ENCODE results near the gene SP4. TPM values are rescaled to one million over a fixed set of nuclear protein-coding genes. Genes with fewer than 3 reads are reported as not detected.

The SP4 gene
- total RNA-seq, 5 donors from 2014 or later (not counting 1 experiment from before 2014, with no cell fraction given): 29.8 to 48.2 (median 35.4) TPM

DNA sequence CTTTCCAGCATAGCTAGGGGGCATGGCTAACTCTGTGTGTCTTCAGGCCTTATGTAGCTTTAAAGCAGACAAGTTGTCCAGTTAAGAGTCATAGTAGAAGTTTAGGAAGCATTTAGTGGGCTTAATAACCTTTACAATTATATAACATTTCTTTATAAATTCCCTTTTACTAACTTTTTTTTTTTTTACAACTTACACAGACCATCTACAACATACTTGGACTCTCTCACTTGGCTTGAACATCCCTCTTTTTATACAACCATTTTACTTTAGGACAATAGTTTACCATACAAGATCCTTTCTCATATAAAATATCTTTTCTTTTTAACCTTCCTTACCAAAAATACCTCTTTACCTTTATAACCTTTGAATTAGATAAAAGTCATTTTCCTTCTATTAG, 26.3 kb downstream of the SP4 start:
- ATAC-seq (replicated peaks in 1 of 4): no peak
- POLR2A ChIA-PET: interaction anchor here in 1 of 2 donors (0.7 kb wide), 1 partner anchor 28 kb away, joined by 4 read pairs; no protein-coding TSS in a partner anchor

DNA sequence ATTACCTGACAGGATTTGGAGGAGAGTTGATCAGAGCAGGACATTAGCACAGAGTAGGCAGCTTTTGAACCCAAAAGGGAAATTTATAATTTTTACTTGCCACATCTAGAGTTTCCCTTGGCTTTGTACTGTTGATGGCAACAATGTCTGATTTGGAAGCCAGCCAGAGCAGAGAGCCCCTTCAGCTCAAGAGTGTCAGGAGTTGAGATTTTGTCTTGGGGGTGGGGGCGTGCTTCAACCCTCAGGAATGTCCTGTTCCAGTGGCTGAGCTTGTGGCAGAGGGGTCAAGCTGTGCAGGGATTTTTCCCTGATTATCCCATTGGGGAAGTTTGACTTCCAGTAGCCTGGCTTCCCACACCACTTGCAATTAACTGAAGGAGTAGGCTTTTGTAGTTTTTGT, 27.0 kb downstream of the SP4 start:
- Histone ChIP-seq H3K27ac (ENCODE audit: low read length) (no peak overlapping the region), H3K4me3 (ENCODE audit: control insufficient read depth in 1 of 2, extremely low read depth in 1 of 2, low read length in 1 of 2) (no peak overlapping the region), H3K36me3 (ENCODE audit: control insufficient read depth in 2 of 2, extremely low read depth in 1 of 2, insufficient read depth in 1 of 2, low read length in 1 of 2) (peaks cover 12 to 31% of the 10 kb centered on the region in 2 donors), H3K4me1 (ENCODE audit: control insufficient read depth in 1 of 2, extremely low read depth in 1 of 2, insufficient read depth in 2 of 2, low read length in 2 of 2) (no peaks in the 10 kb centered on the region), H3K27me3 (replicated peaks in 1 of 2; ENCODE audit: control insufficient read depth in 2 of 2, extremely low read depth in 1 of 2, insufficient read depth in 2 of 2, low read length in 1 of 2) (no peaks in the 10 kb centered on the region), H3K9me3 (peaks cover 8% of the 10 kb centered on the region)
- H3K27me3 Mint-ChIP-seq: no peaks in the 10 kb centered on the region
- no peak for ATAC-seq (replicated peaks in 1 of 4)
- ChIA-PET POLR2A (no interaction called here), CTCF (no interaction called here)
- 83% methylated on average over 1 of the region's 1 CpG for WGBS (ENCODE audit: insufficient coverage)
- H3K36me3 Mint-ChIP-seq: peaks cover 75% of the 10 kb centered on the region
- no peak overlapping the region for H3K27ac Mint-ChIP-seq
- no peak for DNase-seq
- H3K4me1 Mint-ChIP-seq: peaks cover 25 to 37% (median 31%) of the 10 kb centered on the region in 3 donors
- H3K9me3 Mint-ChIP-seq: peaks cover 1 to 17% (median 4%) of the 10 kb centered on the region in 3 donors
- no peak overlapping the region for H3K4me3 Mint-ChIP-seq

More for the DNA sequence above, 26.3 kb downstream of the SP4 start:
- Mint-ChIP-seq H3K4me3 (no peak overlapping the region), H3K27ac (no peak overlapping the region), H3K9me3 (peaks cover 0 to 13% (median 4%) of the 10 kb centered on the region in 3 donors), H3K36me3 (peaks cover 70% of the 10 kb centered on the region), H3K4me1 (peaks cover 25 to 36% (median 30%) of the 10 kb centered on the region in 3 donors), H3K27me3 (no peaks in the 10 kb centered on the region)
- DNase-seq: no peak
- Histone ChIP-seq H3K27me3 (replicated peaks in 1 of 2; ENCODE audit: control insufficient read depth in 2 of 2, extremely low read depth in 1 of 2, insufficient read depth in 2 of 2, low read length in 1 of 2) (no peaks in the 10 kb centered on the region), H3K27ac (ENCODE audit: low read length) (no peak overlapping the region), H3K4me3 (ENCODE audit: control insufficient read depth in 1 of 2, extremely low read depth in 1 of 2, low read length in 1 of 2) (no peak overlapping the region), H3K36me3 (ENCODE audit: control insufficient read depth in 2 of 2, extremely low read depth in 1 of 2, insufficient read depth in 1 of 2, low read length in 1 of 2) (peaks cover 12 to 24% of the 10 kb centered on the region in 2 donors), H3K9me3 (peaks cover 8% of the 10 kb centered on the region), H3K4me1 (ENCODE audit: control insufficient read depth in 1 of 2, extremely low read depth in 1 of 2, insufficient read depth in 2 of 2, low read length in 2 of 2) (no peaks in the 10 kb centered on the region)
- CTCF ChIA-PET: no interaction called here

DNA sequence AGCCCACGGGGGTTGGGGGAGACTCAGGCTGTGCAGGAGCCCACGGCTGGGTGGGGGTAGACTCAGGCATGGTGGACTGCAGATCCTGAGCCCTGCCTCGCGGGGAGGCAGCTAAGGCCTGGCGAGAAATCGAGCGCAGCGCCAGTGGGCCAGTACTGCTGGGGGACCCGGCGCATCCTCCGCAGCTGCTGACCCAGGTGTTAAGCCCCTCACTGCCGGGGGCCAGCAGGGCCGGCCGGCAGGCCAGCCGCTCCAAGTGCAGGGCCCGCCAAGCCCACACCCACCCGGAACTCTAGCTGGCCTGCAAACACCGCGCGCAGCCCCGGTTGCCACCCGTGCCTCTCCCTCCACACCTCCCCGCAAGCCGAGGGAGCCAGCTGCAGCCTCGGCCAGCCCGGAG, 33.4 kb downstream of the SP4 start:
- Mint-ChIP-seq H3K4me1 (peaks cover 46 to 52% (median 48%) of the 10 kb centered on the region in 3 donors), H3K9me3 (peaks cover 0 to 8% (median 5%) of the 10 kb centered on the region in 3 donors), H3K27ac (no peak overlapping the region), H3K4me3 (peak overlapping the region in 1 of 3 donors; percentile 1), H3K36me3 (peaks cover 53% of the 10 kb centered on the region), H3K27me3 (no peaks in the 10 kb centered on the region)
- ATAC-seq (replicated peaks in 1 of 4) (peak in 1 of 4 experiments; percentile 23), DNase-seq (no peak)
- ChIA-PET POLR2A (no interaction called here), CTCF (no interaction called here)
- 94% methylated on average over 17 of the region's 26 CpGs for WGBS (ENCODE audit: insufficient coverage)
- H3K9me3 ChIP-seq: no peaks in the 10 kb centered on the region
- H3K4me3 ChIP-seq (ENCODE audit: control insufficient read depth in 1 of 2, extremely low read depth in 1 of 2, low read length in 1 of 2): no peak overlapping the region
- no peak overlapping the region for H3K27ac ChIP-seq (ENCODE audit: low read length)
- H3K36me3 ChIP-seq (ENCODE audit: control insufficient read depth in 2 of 2, extremely low read depth in 1 of 2, insufficient read depth in 1 of 2, low read length in 1 of 2): peaks cover 9 to 14% of the 10 kb centered on the region in 2 donors
- peaks cover 4 to 6% of the 10 kb centered on the region in 2 experiments for H3K4me1 ChIP-seq (ENCODE audit: control insufficient read depth in 1 of 2, extremely low read depth in 1 of 2, insufficient read depth in 2 of 2, low read length in 2 of 2)
- H3K27me3 ChIP-seq (replicated peaks in 1 of 2; ENCODE audit: control insufficient read depth in 2 of 2, extremely low read depth in 1 of 2, insufficient read depth in 2 of 2, low read length in 1 of 2): no peaks in the 10 kb centered on the region

DNA sequence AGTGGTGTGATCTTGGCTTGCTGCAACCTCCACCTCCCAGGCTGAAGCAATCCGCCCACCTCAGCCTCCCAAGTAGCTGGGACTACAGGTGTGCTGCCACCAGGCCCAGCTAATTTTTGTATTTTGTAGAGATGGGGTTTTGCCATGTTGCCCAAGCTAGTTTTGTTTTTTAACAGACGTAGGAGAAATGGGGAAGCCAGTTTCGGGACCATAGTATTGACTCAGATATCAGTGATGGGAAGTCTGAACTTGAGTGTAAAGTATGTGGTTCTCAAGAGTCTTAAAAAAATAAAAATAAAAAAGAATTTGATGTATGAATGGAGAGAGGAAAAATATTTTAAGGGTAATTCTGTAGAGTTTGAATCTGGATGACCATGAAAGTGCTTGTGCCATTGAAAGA, 34.2 kb downstream of the SP4 start:
- peaks cover 46% of the 10 kb centered on the region for H3K36me3 Mint-ChIP-seq
- peak overlapping the region in 1 of 3 donors; percentile 1 for H3K4me3 Mint-ChIP-seq
- H3K4me1 Mint-ChIP-seq: peaks cover 49 to 55% (median 54%) of the 10 kb centered on the region in 3 donors
- H3K9me3 Mint-ChIP-seq: peaks cover 0 to 8% (median 5%) of the 10 kb centered on the region in 3 donors
- H3K27ac Mint-ChIP-seq: no peak overlapping the region
- ChIA-PET POLR2A (no interaction called here), CTCF (no interaction called here)
- Histone ChIP-seq H3K9me3 (no peaks in the 10 kb centered on the region), H3K27me3 (replicated peaks in 1 of 2; ENCODE audit: control insufficient read depth in 2 of 2, extremely low read depth in 1 of 2, insufficient read depth in 2 of 2, low read length in 1 of 2) (no peaks in the 10 kb centered on the region), H3K4me1 (ENCODE audit: control insufficient read depth in 1 of 2, extremely low read depth in 1 of 2, insufficient read depth in 2 of 2, low read length in 2 of 2) (peaks cover 4 to 6% of the 10 kb centered on the region in 2 experiments), H3K36me3 (ENCODE audit: control insufficient read depth in 2 of 2, extremely low read depth in 1 of 2, insufficient read depth in 1 of 2, low read length in 1 of 2) (peaks cover 5 to 11% of the 10 kb centered on the region in 2 donors), H3K4me3 (ENCODE audit: control insufficient read depth in 1 of 2, extremely low read depth in 1 of 2, low read length in 1 of 2) (no peak overlapping the region), H3K27ac (ENCODE audit: low read length) (no peak overlapping the region)
- no peak for ATAC-seq (replicated peaks in 1 of 4)
- DNase-seq: no peak
- WGBS (ENCODE audit: insufficient coverage): 92% methylated on average over 2 of the region's 3 CpGs
- no peaks in the 10 kb centered on the region for H3K27me3 Mint-ChIP-seq

DNA sequence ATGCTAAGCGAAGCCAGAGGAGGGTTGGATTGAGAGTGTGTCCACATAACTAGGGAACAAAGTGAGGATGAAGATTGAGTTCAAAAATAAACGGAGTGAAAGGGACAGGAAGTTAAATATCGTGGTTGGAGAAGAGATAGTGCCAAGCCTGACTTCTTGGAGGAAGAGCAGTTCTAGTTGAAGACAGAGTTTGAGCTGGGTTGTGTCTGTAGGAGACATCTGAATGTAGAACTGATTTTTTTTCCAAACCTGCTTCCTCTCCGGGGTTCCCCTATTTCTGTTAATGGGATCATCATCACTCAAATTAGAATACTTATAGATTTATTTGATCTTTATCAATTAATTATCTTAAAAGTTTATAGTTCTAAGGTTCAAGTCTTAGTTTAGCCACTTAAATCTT, 35.6 kb downstream of the SP4 start:
- WGBS (ENCODE audit: insufficient coverage): 53% methylated on average over 3 of the region's 4 CpGs
- Histone ChIP-seq H3K27me3 (replicated peaks in 1 of 2; ENCODE audit: control insufficient read depth in 2 of 2, extremely low read depth in 1 of 2, insufficient read depth in 2 of 2, low read length in 1 of 2) (no peaks in the 10 kb centered on the region), H3K9me3 (no peaks in the 10 kb centered on the region), H3K36me3 (ENCODE audit: control insufficient read depth in 2 of 2, extremely low read depth in 1 of 2, insufficient read depth in 1 of 2, low read length in 1 of 2) (peaks cover 5 to 11% of the 10 kb centered on the region in 2 donors), H3K27ac (ENCODE audit: low read length) (no peak overlapping the region), H3K4me1 (ENCODE audit: control insufficient read depth in 1 of 2, extremely low read depth in 1 of 2, insufficient read depth in 2 of 2, low read length in 2 of 2) (peaks cover 4 to 6% of the 10 kb centered on the region in 2 experiments), H3K4me3 (ENCODE audit: control insufficient read depth in 1 of 2, extremely low read depth in 1 of 2, low read length in 1 of 2) (no peak overlapping the region)
- Mint-ChIP-seq H3K9me3 (peaks cover 0 to 8% (median 5%) of the 10 kb centered on the region in 3 donors), H3K27me3 (no peaks in the 10 kb centered on the region), H3K27ac (no peak overlapping the region), H3K36me3 (peaks cover 41% of the 10 kb centered on the region), H3K4me3 (no peak overlapping the region), H3K4me1 (peaks cover 55 to 65% (median 59%) of the 10 kb centered on the region in 3 donors)
- DNase-seq: no peak
- ChIA-PET POLR2A (no interaction called here), CTCF (no interaction called here)
- no peak for ATAC-seq (replicated peaks in 1 of 4)

DNA sequence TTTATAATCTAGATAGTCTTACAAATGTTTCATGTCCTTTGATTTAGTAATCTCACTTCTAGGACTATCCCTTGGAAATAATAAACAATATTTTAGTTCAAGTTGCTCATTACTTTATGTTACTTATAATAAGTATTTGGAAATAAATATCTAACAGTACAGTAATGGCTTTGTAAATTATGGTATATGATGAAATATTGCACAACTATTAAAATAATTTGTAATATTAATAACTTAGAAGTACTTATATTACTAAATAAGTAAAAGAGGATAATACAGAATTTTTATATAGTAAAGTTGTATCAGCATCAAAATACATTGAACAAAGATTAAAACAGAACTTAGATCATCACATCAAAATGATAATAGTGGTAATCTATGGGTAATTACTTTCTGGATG, 41.1 kb downstream of the SP4 start:
- ATAC-seq (replicated peaks in 1 of 4) (no peak), DNase-seq (no peak)
- Histone ChIP-seq H3K27me3 (replicated peaks in 1 of 2; ENCODE audit: control insufficient read depth in 2 of 2, extremely low read depth in 1 of 2, insufficient read depth in 2 of 2, low read length in 1 of 2) (no peaks in the 10 kb centered on the region), H3K4me3 (ENCODE audit: control insufficient read depth in 1 of 2, extremely low read depth in 1 of 2, low read length in 1 of 2) (no peak overlapping the region), H3K9me3 (no peaks in the 10 kb centered on the region), H3K36me3 (ENCODE audit: control insufficient read depth in 2 of 2, extremely low read depth in 1 of 2, insufficient read depth in 1 of 2, low read length in 1 of 2) (no peaks in the 10 kb centered on the region), H3K27ac (ENCODE audit: low read length) (no peak overlapping the region), H3K4me1 (ENCODE audit: control insufficient read depth in 1 of 2, extremely low read depth in 1 of 2, insufficient read depth in 2 of 2, low read length in 2 of 2) (no peaks in the 10 kb centered on the region)
- Mint-ChIP-seq H3K9me3 (peaks cover 0 to 6% (median 0%) of the 10 kb centered on the region in 3 donors), H3K36me3 (peaks cover 20% of the 10 kb centered on the region), H3K27me3 (no peaks in the 10 kb centered on the region), H3K4me3 (no peak overlapping the region), H3K27ac (no peak overlapping the region), H3K4me1 (peaks cover 55 to 67% (median 61%) of the 10 kb centered on the region in 3 donors)
- CTCF ChIA-PET: no interaction called here
- POLR2A ChIA-PET: interaction anchor here in 1 of 2 donors (0.5 kb wide), 1 partner anchor 92 kb away, joined by 3 read pairs; no protein-coding TSS in a partner anchor

DNA sequence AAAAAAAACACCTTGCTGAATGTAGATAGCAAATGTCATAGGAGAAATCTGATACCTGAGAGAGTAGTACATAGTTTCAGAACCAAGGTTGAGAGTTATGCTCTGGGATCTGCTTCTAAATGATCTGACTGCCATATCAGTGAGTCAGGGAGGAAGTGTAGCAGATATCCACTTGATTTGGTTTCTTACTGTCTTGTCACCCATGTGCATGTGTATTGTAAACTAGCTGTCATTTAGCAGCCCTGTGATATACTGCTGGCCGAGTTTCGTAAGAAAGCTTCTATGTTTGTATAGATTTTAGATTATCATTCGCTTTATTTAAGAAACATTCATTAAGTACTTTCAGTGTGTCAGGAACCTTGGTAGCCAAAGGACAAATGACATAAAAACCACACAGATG, 42.0 kb downstream of the SP4 start:
- Histone ChIP-seq H3K27ac (ENCODE audit: low read length) (no peak overlapping the region), H3K9me3 (no peaks in the 10 kb centered on the region), H3K36me3 (ENCODE audit: control insufficient read depth in 2 of 2, extremely low read depth in 1 of 2, insufficient read depth in 1 of 2, low read length in 1 of 2) (no peaks in the 10 kb centered on the region), H3K4me1 (ENCODE audit: control insufficient read depth in 1 of 2, extremely low read depth in 1 of 2, insufficient read depth in 2 of 2, low read length in 2 of 2) (no peaks in the 10 kb centered on the region), H3K27me3 (replicated peaks in 1 of 2; ENCODE audit: control insufficient read depth in 2 of 2, extremely low read depth in 1 of 2, insufficient read depth in 2 of 2, low read length in 1 of 2) (no peaks in the 10 kb centered on the region), H3K4me3 (ENCODE audit: control insufficient read depth in 1 of 2, extremely low read depth in 1 of 2, low read length in 1 of 2) (no peak overlapping the region)
- Mint-ChIP-seq H3K27ac (no peak overlapping the region), H3K27me3 (no peaks in the 10 kb centered on the region), H3K4me3 (no peak overlapping the region), H3K36me3 (peaks cover 20% of the 10 kb centered on the region), H3K4me1 (peaks cover 59 to 69% (median 59%) of the 10 kb centered on the region in 3 donors), H3K9me3 (peaks cover 0 to 6% (median 0%) of the 10 kb centered on the region in 3 donors)
- ChIA-PET POLR2A (no interaction called here), CTCF (interaction anchor here (0.7 kb wide), 2 partner anchors 80 to 208 kb away, joined by 6 to 8 read pairs; no protein-coding TSS in a partner anchor)
- no peak for ATAC-seq (replicated peaks in 1 of 4)
- no CpG with 5 or more reads among the region's 3 CpGs for WGBS (ENCODE audit: insufficient coverage)
- no peak for DNase-seq
